Fibroblast of mammary gland (primary cell): ENCODE results near the gene ACTL7A.

Source experiments
- DNase-seq: peaks from one replicate; pipeline ENCODE4 v3.0.0-alpha.2; 2010; ENCODE audit warnings: low read depth
- H3K4me3 ChIP-seq: 2 replicates; pipeline ENCODE4 v1.5.1; 2011; ENCODE audit warnings: low read depth, mild to moderate bottlenecking, low read length, moderate library complexity; ENCODE audit not compliant: control insufficient read depth
- TF ChIP-seq, protein P1 (sequence below): conservative IDR thresholded peaks from 2 replicates; pipeline ENCODE4 v1.5.1; 2011; ENCODE audit warnings: low read depth, low read length, inconsistent platforms; ENCODE audit not compliant: control insufficient read depth, insufficient read depth

The ACTL7A gene

DNA sequence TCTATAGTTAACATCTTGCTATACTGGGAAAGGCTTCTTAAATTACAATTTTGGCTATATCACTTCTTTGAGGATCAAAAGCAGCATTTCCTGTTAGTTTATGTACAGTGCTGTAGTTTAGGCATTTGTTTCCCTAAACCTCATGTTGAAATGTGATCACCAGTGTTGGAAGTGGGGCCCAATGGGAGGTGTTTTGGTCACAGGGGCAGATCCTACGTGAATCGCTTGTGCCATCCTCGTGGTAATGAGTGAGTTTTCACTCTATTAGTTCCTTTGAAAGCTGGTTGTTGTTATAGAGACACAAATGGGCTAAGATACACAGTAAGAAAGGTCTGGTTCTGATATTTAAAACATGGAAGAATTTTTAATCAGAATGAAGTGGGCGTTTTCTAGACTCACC lies 5.8 kb downstream of the ACTL7A start:
- no peak for DNase-seq
- TF ChIP-seq, protein P1, sequence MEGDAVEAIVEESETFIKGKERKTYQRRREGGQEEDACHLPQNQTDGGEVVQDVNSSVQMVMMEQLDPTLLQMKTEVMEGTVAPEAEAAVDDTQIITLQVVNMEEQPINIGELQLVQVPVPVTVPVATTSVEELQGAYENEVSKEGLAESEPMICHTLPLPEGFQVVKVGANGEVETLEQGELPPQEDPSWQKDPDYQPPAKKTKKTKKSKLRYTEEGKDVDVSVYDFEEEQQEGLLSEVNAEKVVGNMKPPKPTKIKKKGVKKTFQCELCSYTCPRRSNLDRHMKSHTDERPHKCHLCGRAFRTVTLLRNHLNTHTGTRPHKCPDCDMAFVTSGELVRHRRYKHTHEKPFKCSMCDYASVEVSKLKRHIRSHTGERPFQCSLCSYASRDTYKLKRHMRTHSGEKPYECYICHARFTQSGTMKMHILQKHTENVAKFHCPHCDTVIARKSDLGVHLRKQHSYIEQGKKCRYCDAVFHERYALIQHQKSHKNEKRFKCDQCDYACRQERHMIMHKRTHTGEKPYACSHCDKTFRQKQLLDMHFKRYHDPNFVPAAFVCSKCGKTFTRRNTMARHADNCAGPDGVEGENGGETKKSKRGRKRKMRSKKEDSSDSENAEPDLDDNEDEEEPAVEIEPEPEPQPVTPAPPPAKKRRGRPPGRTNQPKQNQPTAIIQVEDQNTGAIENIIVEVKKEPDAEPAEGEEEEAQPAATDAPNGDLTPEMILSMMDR, result no peak
- H3K4me3 ChIP-seq, result no peak overlapping the region

DNA sequence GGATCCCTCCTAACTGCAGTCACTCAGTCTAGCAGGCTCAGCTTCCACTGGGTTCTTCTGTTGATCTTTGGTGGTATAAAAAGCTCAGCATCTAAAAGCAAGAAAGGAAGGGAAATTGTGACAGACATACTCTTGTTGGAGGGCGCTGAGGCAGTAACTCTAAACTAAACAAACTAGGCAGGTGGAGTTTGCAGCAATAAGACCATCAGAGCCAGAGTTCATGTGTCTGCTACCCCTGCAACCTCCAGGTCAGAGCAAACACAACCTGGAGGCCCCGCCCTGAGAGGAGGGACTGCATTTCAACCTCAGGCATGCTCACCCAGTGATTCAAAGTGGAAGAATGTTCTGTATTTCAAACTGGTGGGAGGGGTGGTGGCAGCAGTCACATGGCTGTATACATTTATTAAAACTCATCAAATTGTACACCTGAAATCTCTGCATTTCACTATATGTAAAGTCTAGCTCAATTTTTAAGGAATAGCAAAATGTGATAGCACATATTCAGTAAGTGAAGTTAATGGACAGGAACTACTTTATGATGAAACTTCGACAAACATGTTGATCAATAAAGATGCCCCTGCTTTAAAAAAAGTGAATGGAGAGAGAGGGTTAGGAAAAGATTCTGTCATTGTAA lies 7.1 kb downstream of the ACTL7A start:
- peak; percentile 18 for DNase-seq
- TF ChIP-seq, protein P1, result no peak

DNA sequence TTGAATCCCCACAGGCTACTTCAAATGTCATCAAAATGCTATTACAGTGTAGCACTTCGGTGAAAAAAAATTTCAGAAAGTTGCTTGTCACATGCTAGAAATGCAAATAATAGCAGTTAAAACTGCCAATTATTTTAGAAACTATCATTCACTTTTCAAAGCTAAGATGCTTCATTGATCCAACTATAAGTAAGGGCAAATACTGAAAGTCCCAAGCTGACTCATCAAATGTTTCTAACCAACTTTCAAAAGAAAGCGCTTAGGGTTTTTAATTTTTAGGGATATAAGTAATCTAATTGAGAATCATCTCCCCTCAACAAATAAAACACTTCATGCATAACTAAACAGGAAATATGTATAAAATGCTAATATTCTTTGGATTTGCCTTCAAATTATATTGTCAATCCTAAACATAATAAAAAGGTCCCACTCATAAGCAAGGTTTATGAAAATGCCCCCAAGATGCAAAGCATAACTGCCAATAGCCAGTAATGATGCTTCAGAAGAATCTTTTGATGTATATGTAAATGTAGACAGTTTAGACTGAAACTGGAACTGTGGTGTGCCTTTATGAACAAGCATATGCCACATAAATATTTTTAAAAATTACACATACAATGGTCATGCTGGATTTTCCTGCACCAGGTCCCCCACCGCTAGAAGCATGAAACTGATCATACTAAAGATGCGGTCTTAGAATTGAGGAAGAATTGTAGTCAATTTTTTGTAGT lies 12.2 kb downstream of the ACTL7A start:
- DNase-seq, result no peak
- TF ChIP-seq, protein P1, result no peak
- H3K4me3 ChIP-seq, result no peak overlapping the region

More for the DNA sequence above, 7.1 kb downstream of the ACTL7A start:
- no peak overlapping the region for H3K4me3 ChIP-seq

DNA sequence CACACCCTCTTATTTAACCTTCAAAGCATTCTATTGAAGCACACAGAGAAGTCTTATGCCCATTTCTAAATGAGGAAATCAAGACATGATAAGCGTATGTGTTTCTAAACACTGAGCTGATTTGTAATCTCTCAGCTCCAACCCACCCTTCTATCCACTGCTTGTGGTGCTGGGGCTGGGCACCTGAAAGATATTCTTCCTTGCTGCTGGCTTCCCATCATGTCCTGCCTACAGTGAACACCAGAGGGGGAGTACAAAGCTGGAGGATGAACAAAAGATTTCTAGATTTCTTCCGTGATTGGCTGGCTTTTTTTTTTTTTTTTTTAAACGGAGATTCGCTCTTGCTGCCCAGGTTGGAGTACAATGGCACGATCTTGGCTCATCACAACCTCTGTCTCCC lies 14.4 kb downstream of the ACTL7A start:
- no peak overlapping the region for H3K4me3 ChIP-seq
- TF ChIP-seq, protein P1, result no peak
- no peak for DNase-seq

DNA sequence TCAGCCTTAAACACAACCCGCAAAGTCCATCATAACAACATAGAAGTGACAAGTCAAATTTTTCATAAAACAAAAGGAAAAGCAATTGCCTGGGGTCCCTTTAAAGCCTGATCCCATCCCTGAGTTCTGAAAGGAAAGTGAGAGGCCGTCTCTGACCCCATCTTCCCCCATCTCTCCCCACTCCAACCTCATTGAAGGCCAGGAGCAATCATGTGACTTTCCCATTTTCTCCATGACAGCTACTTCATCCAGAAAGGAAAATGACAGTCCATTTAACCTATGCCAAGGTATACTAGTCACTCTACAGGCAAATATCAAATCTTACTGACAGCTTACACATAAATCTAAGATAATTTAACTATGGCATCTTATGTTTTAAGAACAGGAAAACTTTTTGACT lies 15.5 kb downstream of the ACTL7A start:
- no peak for DNase-seq
- TF ChIP-seq, protein P1, result no peak
- no peak overlapping the region for H3K4me3 ChIP-seq

DNA sequence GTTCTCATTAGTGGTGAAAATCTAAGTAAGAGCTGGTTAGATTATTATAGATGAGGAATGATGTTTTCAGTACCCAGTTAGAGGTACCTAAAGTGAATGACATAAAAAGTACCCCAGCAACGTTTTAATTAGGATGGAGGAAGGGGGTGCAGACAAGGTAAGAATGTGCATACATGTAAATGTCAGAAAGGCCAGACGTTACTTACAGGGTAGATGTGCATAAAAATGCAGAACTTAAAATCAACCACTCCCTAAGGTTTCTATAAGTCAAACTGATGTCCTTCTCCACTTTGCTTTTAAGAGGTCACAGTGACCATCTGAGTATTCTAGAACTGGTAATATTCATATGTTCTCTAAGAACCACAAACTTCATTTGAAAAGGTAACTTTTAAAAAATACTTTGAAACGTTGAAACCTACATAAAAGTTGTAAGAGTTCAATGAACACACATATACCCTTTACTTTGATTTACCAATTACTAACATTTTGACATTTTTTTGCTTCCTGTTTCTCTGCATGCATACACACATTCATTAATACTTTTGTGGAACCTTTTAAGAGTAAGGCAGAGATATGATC lies 18.8 kb downstream of the ACTL7A start:
- DNase-seq, result no peak
- no peak overlapping the region for H3K4me3 ChIP-seq
- TF ChIP-seq, protein P1, result no peak
